ENCODE results near the gene CKS2. TPM values are rescaled to one million over a fixed set of nuclear protein-coding genes. Genes with fewer than 3 reads are reported as not detected.
"Not testable (repeated sequence)": the region's sequence is repeated elsewhere in the genome, so short reads cannot be mapped to it uniquely, and the experiment has no call there.

CKS2 gene
- total RNA-seq, 2 experiments from 2014 or later, result 236 to 256 TPM

GRCh38 chr9:89284076-89284475, 26.9 kb upstream of the CKS2 start:
- Mint-ChIP-seq H3K4me3 (no peak overlapping the region), H3K27ac (no peak overlapping the region), H3K9me3 (ENCODE audit: low read depth) (no peaks in the 10 kb centered on the region), H3K4me1 (peaks cover 9% of the 10 kb centered on the region), H3K27me3 (no peaks in the 10 kb centered on the region), H3K36me3 (ENCODE audit: low read depth) (no peaks in the 10 kb centered on the region)
- ATAC-seq, result no peak
- DNase-seq, result no peak
- ChIA-PET CTCF (no interaction called here), POLR2A (no interaction called here)
- intact Hi-C loops (cut with DNase I, micrococcal nuclease), result no loop called here

DNA sequence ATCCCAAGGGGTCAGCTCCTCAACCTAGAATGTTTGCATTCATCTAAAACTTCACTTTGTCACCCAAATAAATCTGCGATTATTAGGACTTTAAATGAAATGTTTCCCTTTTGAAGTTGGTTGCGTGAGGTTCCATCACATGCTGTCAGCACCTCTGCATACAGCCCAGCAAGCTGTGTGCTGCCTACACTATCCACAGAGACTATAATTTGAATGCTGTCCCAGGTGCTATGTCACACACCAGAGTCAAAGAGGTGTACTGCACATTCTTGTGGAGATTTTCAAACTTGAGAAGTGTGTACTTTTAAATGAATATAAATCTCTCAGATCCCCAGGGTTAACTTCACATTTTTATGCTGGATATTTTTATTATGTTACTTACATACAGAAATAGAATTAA, 19.3 kb upstream of the CKS2 start:
- Mint-ChIP-seq H3K36me3 (ENCODE audit: low read depth) (peaks cover 4% of the 10 kb centered on the region), H3K27ac (no peak overlapping the region), H3K9me3 (ENCODE audit: low read depth) (peaks cover 4% of the 10 kb centered on the region), H3K27me3 (peaks cover 3% of the 10 kb centered on the region), H3K4me1 (no peaks in the 10 kb centered on the region), H3K4me3 (no peak overlapping the region)
- no peak for ATAC-seq
- intact Hi-C loops (cut with DNase I, micrococcal nuclease), result no loop called here
- ChIA-PET CTCF (interaction anchor here (0.5 kb wide), 1 partner anchor 987 kb away, joined by 3 read pairs; no protein-coding TSS in a partner anchor), POLR2A (no interaction called here)
- no peak for DNase-seq

GRCh38 chr9:89293014-89293413, 18.0 kb upstream of the CKS2 start:
- peaks cover 4% of the 10 kb centered on the region for H3K27me3 Mint-ChIP-seq
- POLR2A ChIA-PET, result no interaction called here
- DNase-seq (no peak), ATAC-seq (no peak)
- H3K9me3 Mint-ChIP-seq (ENCODE audit: low read depth), result peaks cover 4% of the 10 kb centered on the region
- peaks cover 4% of the 10 kb centered on the region for H3K36me3 Mint-ChIP-seq (ENCODE audit: low read depth)
- no peak overlapping the region for H3K4me3 Mint-ChIP-seq
- H3K27ac Mint-ChIP-seq, result no peak overlapping the region
- CTCF ChIA-PET, result interaction anchor here (0.8 kb wide), 1 partner anchor 14 kb away, joined by 4 read pairs; no protein-coding TSS in a partner anchor
- intact Hi-C loops (cut with DNase I, micrococcal nuclease), result no loop called here
- no peaks in the 10 kb centered on the region for H3K4me1 Mint-ChIP-seq

- ChIA-PET POLR2A (no interaction called here), CTCF (no interaction called here)
- H3K4me3 Mint-ChIP-seq, result no peak overlapping the region
- intact Hi-C loops (cut with DNase I, micrococcal nuclease), result no loop called here
- peaks cover 4% of the 10 kb centered on the region for H3K27me3 Mint-ChIP-seq
- peaks cover 4% of the 10 kb centered on the region for H3K9me3 Mint-ChIP-seq (ENCODE audit: low read depth)
- no peak for ATAC-seq
- H3K36me3 Mint-ChIP-seq (ENCODE audit: low read depth), result peaks cover 4% of the 10 kb centered on the region
- H3K27ac Mint-ChIP-seq, result no peak overlapping the region
- no peaks in the 10 kb centered on the region for H3K4me1 Mint-ChIP-seq
- no peak for DNase-seq
Observed at GRCh38 chr9:89295400-89295799, 15.6 kb upstream of the CKS2 start.

DNA sequence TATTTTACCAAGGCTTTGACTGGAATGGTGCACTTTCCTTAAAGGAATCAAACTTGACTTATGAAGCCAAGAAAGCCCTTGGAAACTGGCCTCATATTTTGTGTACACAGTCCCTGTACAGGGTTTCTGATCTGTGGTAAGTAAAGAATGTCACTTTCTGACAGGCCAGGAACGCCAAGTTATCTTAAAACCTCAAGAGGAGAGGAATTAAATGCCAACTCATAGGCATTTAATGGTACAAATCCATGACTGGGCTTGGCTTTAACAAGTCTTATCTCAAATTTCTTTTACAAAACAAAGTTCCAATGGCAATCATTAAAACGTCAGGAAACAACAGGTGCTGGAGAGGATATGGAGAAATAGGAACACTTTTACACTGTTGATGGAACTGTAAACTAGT, 9.0 kb upstream of the CKS2 start:
- not testable (repeated sequence) for H3K9me3 Mint-ChIP-seq (ENCODE audit: low read depth)

GRCh38 chr9:89304020-89304833, 6.8 kb upstream of the CKS2 start:
- ChIA-PET CTCF (no interaction called here), POLR2A (interaction anchor here (0.6 kb wide), 1 partner anchor 278 kb away, joined by 6 read pairs; no protein-coding TSS in a partner anchor)
- Mint-ChIP-seq H3K36me3 (ENCODE audit: low read depth) (peaks cover 13% of the 10 kb centered on the region), H3K27ac (no peak overlapping the region), H3K9me3 (ENCODE audit: low read depth) (no peaks in the 10 kb centered on the region), H3K4me1 (peaks cover 6% of the 10 kb centered on the region), H3K4me3 (no peak overlapping the region), H3K27me3 (no peaks in the 10 kb centered on the region)
- no peak for DNase-seq
- no peak for ATAC-seq
- intact Hi-C loops (cut with DNase I, micrococcal nuclease), result no loop called here

More for the DNA sequence above, 9.0 kb upstream of the CKS2 start:
- POLR2A ChIA-PET; DNase-seq; intact Hi-C loops (cut with DNase I, micrococcal nuclease); H3K27me3 Mint-ChIP-seq; ATAC-seq; H3K4me1 Mint-ChIP-seq; H3K27ac Mint-ChIP-seq; H3K4me3 Mint-ChIP-seq; H3K36me3 Mint-ChIP-seq (ENCODE audit: low read depth); CTCF ChIA-PET: not testable (repeated sequence)

DNA sequence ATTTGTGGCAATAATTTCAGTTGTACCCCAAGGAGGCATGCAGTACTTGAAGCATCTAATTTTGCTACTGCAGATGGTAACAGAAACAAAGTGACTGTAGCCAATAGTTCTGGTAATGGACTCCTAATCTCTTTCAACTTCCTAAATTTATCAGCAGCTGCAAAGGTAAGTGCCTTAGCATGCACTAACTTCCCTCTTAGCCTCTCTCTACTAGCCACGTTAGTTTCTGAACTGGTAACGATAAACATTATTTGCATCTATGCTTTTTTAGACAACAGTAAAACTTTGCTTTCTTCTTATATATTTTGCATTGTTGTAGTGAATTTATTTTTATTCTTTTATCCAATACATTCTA, 6.2 kb upstream of the CKS2 start:
- POLR2A ChIA-PET, result no interaction called here
- H3K27me3 Mint-ChIP-seq, result no peaks in the 10 kb centered on the region
- DNase-seq (no peak), ATAC-seq (no peak)
- peaks cover 12% of the 10 kb centered on the region for H3K4me1 Mint-ChIP-seq
- CTCF ChIA-PET, result no interaction called here
- H3K36me3 Mint-ChIP-seq (ENCODE audit: low read depth), result peaks cover 15% of the 10 kb centered on the region
- intact Hi-C loops (cut with DNase I, micrococcal nuclease), result no loop called here
- H3K4me3 Mint-ChIP-seq, result no peak overlapping the region
- H3K27ac Mint-ChIP-seq, result no peak overlapping the region
- H3K9me3 Mint-ChIP-seq (ENCODE audit: low read depth), result no peaks in the 10 kb centered on the region

GRCh38 chr9:89305868-89306267, 5.1 kb upstream of the CKS2 start:
- intact Hi-C loops (cut with DNase I, micrococcal nuclease), result no loop called here
- no peak for DNase-seq
- H3K27ac Mint-ChIP-seq, result no peak overlapping the region
- no peaks in the 10 kb centered on the region for H3K27me3 Mint-ChIP-seq
- no peak for ATAC-seq
- peaks cover 19% of the 10 kb centered on the region for H3K36me3 Mint-ChIP-seq (ENCODE audit: low read depth)
- peaks cover 15% of the 10 kb centered on the region for H3K4me1 Mint-ChIP-seq
- no peaks in the 10 kb centered on the region for H3K9me3 Mint-ChIP-seq (ENCODE audit: low read depth)
- no peak overlapping the region for H3K4me3 Mint-ChIP-seq
- ChIA-PET CTCF (no interaction called here), POLR2A (no interaction called here)

GRCh38 chr9:89309166-89309565, 1.8 kb upstream of the CKS2 start:
- intact Hi-C loops (cut with DNase I, micrococcal nuclease), result no loop called here
- peak overlapping the region; percentile 95 for H3K27ac Mint-ChIP-seq
- ChIA-PET CTCF (interaction anchor here (0.6 kb wide), 1 partner anchor 173 kb away, joined by 4 read pairs; no protein-coding TSS in a partner anchor), POLR2A (no interaction called here)
- no peaks in the 10 kb centered on the region for H3K27me3 Mint-ChIP-seq
- H3K4me1 Mint-ChIP-seq, result peaks cover 28% of the 10 kb centered on the region
- ATAC-seq (no peak), DNase-seq (no peak)
- no peaks in the 10 kb centered on the region for H3K9me3 Mint-ChIP-seq (ENCODE audit: low read depth)
- peak overlapping the region; percentile 87 for H3K4me3 Mint-ChIP-seq
- H3K36me3 Mint-ChIP-seq (ENCODE audit: low read depth), result peaks cover 44% of the 10 kb centered on the region

GRCh38 chr9:89309608-89310474, 1.2 kb upstream of the CKS2 start:
- Mint-ChIP-seq H3K4me3 (peak overlapping the region; percentile 87), H3K4me1 (peaks cover 35% of the 10 kb centered on the region), H3K36me3 (ENCODE audit: low read depth) (peaks cover 51% of the 10 kb centered on the region), H3K27me3 (no peaks in the 10 kb centered on the region), H3K9me3 (ENCODE audit: low read depth) (no peaks in the 10 kb centered on the region), H3K27ac (peak overlapping the region; percentile 95)
- intact Hi-C loops (cut with DNase I, micrococcal nuclease), result loop anchor here (1.0 to 10.0 kb wide), 5 partner anchors 8 to 1335 kb away; partner anchors contain the start of genes SECISBP2 (in 2 of the 2) and CDK20 (in 1 of the 2)
- ATAC-seq, result no peak
- ChIA-PET POLR2A (interaction anchor here (1.4 kb wide), 1 partner anchor 16 kb away, joined by 4 read pairs; no protein-coding TSS in a partner anchor), CTCF (interaction anchor here (0.6 kb wide), 1 partner anchor 172 kb away, joined by 4 read pairs; no protein-coding TSS in a partner anchor)
- DNase-seq, result peak; percentile 31

GRCh38 chr9:89311346-89312221, 589 bp downstream of the CKS2 start:
- ChIA-PET POLR2A (interaction anchor here (1.4 kb wide), 1 partner anchor 14 kb away, joined by 4 read pairs; no protein-coding TSS in a partner anchor), CTCF (interaction anchor here (0.8 kb wide), 1 partner anchor 8 kb away, joined by 3 read pairs; no protein-coding TSS in a partner anchor)
- intact Hi-C loops (cut with DNase I, micrococcal nuclease), result loop anchor here (10.0 kb wide), 4 partner anchors 213 to 1337 kb away; partner anchors contain the start of gene CDK20 (in 1 of the 2)
- peak overlapping the region; percentile 97 for H3K27ac Mint-ChIP-seq
- no peaks in the 10 kb centered on the region for H3K9me3 Mint-ChIP-seq (ENCODE audit: low read depth)
- no peak for ATAC-seq
- H3K27me3 Mint-ChIP-seq, result no peaks in the 10 kb centered on the region
- H3K4me1 Mint-ChIP-seq, result peaks cover 44% of the 10 kb centered on the region
- H3K36me3 Mint-ChIP-seq (ENCODE audit: low read depth), result peaks cover 63% of the 10 kb centered on the region
- DNase-seq, result no peak
- H3K4me3 Mint-ChIP-seq, result peak overlapping the region; percentile 87
